Ishikawa (cell line): ENCODE measurements around the gene TMEM132E.

Experiments used
- CEBPB ChIP-seq: IDR thresholded peaks from 2 replicates; pipeline ENCODE4 v1.6.1; 2012
- CREB1 ChIP-seq: IDR thresholded peaks from 2 replicates; pipeline ENCODE4 v1.6.1; 2012; ENCODE audit warnings: low read depth
- EGR1 ChIP-seq: IDR thresholded peaks from 2 replicates; pipeline ENCODE4 v1.6.1; 2012
- EP300 ChIP-seq: IDR thresholded peaks from 2 replicates; pipeline ENCODE4 v1.6.1; 2012; ENCODE audit warnings: borderline replicate concordance
- FOXM1 ChIP-seq: IDR thresholded peaks from 2 replicates; pipeline ENCODE4 v1.6.1; 2012; ENCODE audit warnings: low read depth, borderline replicate concordance
- MAX ChIP-seq: IDR thresholded peaks from 2 replicates; pipeline ENCODE4 v1.6.1; 2012
- NFIC ChIP-seq: IDR thresholded peaks from 2 replicates; pipeline ENCODE4 v1.6.1; 2012
- RAD21 ChIP-seq: IDR thresholded peaks from 2 replicates; pipeline ENCODE4 v1.6.1; 2012; ENCODE audit warnings: low read depth
- REST ChIP-seq: IDR thresholded peaks from 2 replicates; pipeline ENCODE4 v1.6.1; 2012; ENCODE audit warnings: low read depth, mild to moderate bottlenecking
- TAF1 ChIP-seq: IDR thresholded peaks from 2 replicates; pipeline ENCODE4 v1.6.1; 2012; ENCODE audit warnings: low read depth, mild to moderate bottlenecking
- TCF12 ChIP-seq: IDR thresholded peaks from 2 replicates; pipeline ENCODE4 v1.6.1; 2012; ENCODE audit warnings: low read depth
- TEAD4 ChIP-seq: IDR thresholded peaks from 2 replicates; pipeline ENCODE4 v1.6.1; 2012
- USF1 ChIP-seq: IDR thresholded peaks from 2 replicates; pipeline ENCODE4 v1.6.1; 2012
- YY1 ChIP-seq: IDR thresholded peaks from 2 replicates; pipeline ENCODE4 v1.6.1; 2012; ENCODE audit warnings: low read depth
- ZBTB7A ChIP-seq: IDR thresholded peaks from 2 replicates; pipeline ENCODE4 v1.6.1; 2012; ENCODE audit warnings: low read depth

TMEM132E gene

GRCh38 chr17:34572483-34572882, 6.9 kb upstream of the TMEM132E start:
- TF ChIP-seq EGR1: no peak
- no peak for TF ChIP-seq TEAD4
- TF ChIP-seq FOXM1: no peak
- no peak for TF ChIP-seq TAF1
- TF ChIP-seq NFIC: no peak
- no peak for TF ChIP-seq EP300
- no peak for TF ChIP-seq MAX
- TF ChIP-seq CREB1: no peak
- no peak for TF ChIP-seq ZBTB7A
- TF ChIP-seq REST: no peak
- no peak for TF ChIP-seq USF1
- no peak for TF ChIP-seq TCF12
- TF ChIP-seq YY1: no peak

- TF ChIP-seq EGR1: no peak
- no peak for TF ChIP-seq CREB1
- no peak for TF ChIP-seq NFIC
- TF ChIP-seq FOXM1: no peak
- no peak for TF ChIP-seq YY1
- no peak for TF ChIP-seq ZBTB7A
- no peak for TF ChIP-seq USF1
- no peak for TF ChIP-seq TEAD4
- no peak for TF ChIP-seq CEBPB
- no peak for TF ChIP-seq RAD21
- no peak for TF ChIP-seq TAF1
These were observed 4.2 kb upstream of the TMEM132E start for GRCh38 chr17:34575182-34575581.

GRCh38 chr17:34578016-34578415, 1.4 kb upstream of the TMEM132E start:
- TF ChIP-seq ZBTB7A (no peak), MAX (no peak), REST (no peak), EP300 (no peak), RAD21 (no peak), USF1 (no peak), TAF1 (no peak), CREB1 (no peak), YY1 (no peak), FOXM1 (no peak), NFIC (no peak), TEAD4 (no peak), CEBPB (no peak), EGR1 (no peak), TCF12 (no peak)

- TF ChIP-seq NFIC (no peak), CEBPB (no peak)
These were observed 746 bp upstream of the TMEM132E start for GRCh38 chr17:34578656-34579016.

GRCh38 chr17:34579979-34580684, 750 bp downstream of the TMEM132E start:
- no peak for TF ChIP-seq EP300
- TF ChIP-seq ZBTB7A: no peak
- TF ChIP-seq NFIC: no peak
- TF ChIP-seq YY1: no peak
- no peak for TF ChIP-seq TEAD4
- no peak for TF ChIP-seq USF1
- no peak for TF ChIP-seq RAD21
- TF ChIP-seq MAX: no peak
- TF ChIP-seq TCF12: no peak
- no peak for TF ChIP-seq CEBPB
- TF ChIP-seq FOXM1: no peak
